Lung (tissue), 12 donors: ENCODE measurements around the gene MYH13. TPM values are rescaled to one million over a fixed set of nuclear protein-coding genes. Genes with fewer than 3 reads are reported as not detected.

Source experiments
- ATAC-seq: fragments of 200-7000 bp; cut with Tn5 transposase; one replicate; pipeline ENCODE4 v1.9.1; 2020; ENCODE audit warnings: moderate number of reproducible peaks; ENCODE audit not compliant: insufficient read depth, low FRiP score
- DNase-seq, 3 donors: peaks; one replicate each; pipeline ENCODE4 v3.0.0-alpha.2; 2013 to 2017
- H3K27ac ChIP-seq, 2 donors: one replicate each; pipeline ENCODE4 v1.5.1; 2013; ENCODE audit warnings: mild to moderate bottlenecking in 2 of 2, moderate library complexity in 2 of 2, control low read depth in 1 of 2, inconsistent platforms in 1 of 2, low read depth in 1 of 2, low read length in 1 of 2
- H3K27me3 ChIP-seq, 3 donors: one replicate each; pipeline ENCODE4 v1.5.1; 2013; ENCODE audit warnings: low read length in 2 of 3; ENCODE audit not compliant: control insufficient read depth in 3 of 3, insufficient read depth in 3 of 3
- H3K36me3 ChIP-seq, 4 donors: one replicate each; pipeline ENCODE4 v1.5.1; 2013; ENCODE audit warnings: low read length in 4 of 4, mild to moderate bottlenecking in 1 of 4, moderate library complexity in 1 of 4; ENCODE audit not compliant: control insufficient read depth in 4 of 4, insufficient read depth in 4 of 4
- H3K4me1 ChIP-seq, 5 donors: one replicate each; pipeline ENCODE4 v1.5.1; 2013; ENCODE audit warnings: low read length in 5 of 5, mild to moderate bottlenecking in 2 of 5, moderate library complexity in 1 of 5; ENCODE audit not compliant: control insufficient read depth in 5 of 5, insufficient read depth in 5 of 5
- H3K4me3 ChIP-seq: one replicate; pipeline ENCODE4 v1.5.1; 2013; ENCODE audit warnings: mild to moderate bottlenecking, control low read depth, moderate library complexity
- H3K9ac ChIP-seq, 2 donors: one replicate each; pipeline ENCODE4 v1.5.1; 2013; ENCODE audit warnings: low read length in 2 of 2, control low read depth in 1 of 2; ENCODE audit not compliant: insufficient read depth in 1 of 2
- H3K9me3 ChIP-seq, 4 donors: one replicate each; pipeline ENCODE4 v1.5.1; 2013; ENCODE audit warnings: low read length in 3 of 4, mild to moderate bottlenecking in 1 of 4, moderate library complexity in 1 of 4; ENCODE audit not compliant: control insufficient read depth in 4 of 4, insufficient read depth in 3 of 4
- WGBS, 2 donors: extraction: QIAGEN DNeasy Blood & Tissue Kit; methylation state at CpG; one replicate each; pipeline ENCODE4 v1.1.7; 2013; 5-methylcytosine and 5-hydroxymethylcytosine counted together
- polyA plus RNA-seq, 2 donors: library from polyadenylated mRNA; stranded (reverse); fragments of 200-250 nt; gene quantifications; one replicate each; pipeline ENCODE4 v1.2.1, GENCODE V29; 2013
- total RNA-seq, 2 donors: library from RNA; depleted of rRNA in 1 of 2; stranded (reverse); fragments of >200 nt in 1 of 2; gene quantifications; one replicate each; pipeline ENCODE4 v1.2.1, GENCODE V29; 2014 to 2021
- TF ChIP-seq, protein P1 (sequence below): IDR thresholded peaks from 2 replicates; pipeline ENCODE4 v1.5.1; 2012; ENCODE audit warnings: mild to moderate bottlenecking; ENCODE audit errors: control extremely low read depth, extremely low read depth
- donor health status: control.
- donor health status: control.
- donor health status: Bipolar disorder and iron deficiency.
- donor health status: healthy.
- donor health status: DM: yes; HTN: yes; CAD: no.

MYH13 gene
- total and polyA plus RNA-seq, 4 donors: 0.02 TPM; not detected in 3

DNA sequence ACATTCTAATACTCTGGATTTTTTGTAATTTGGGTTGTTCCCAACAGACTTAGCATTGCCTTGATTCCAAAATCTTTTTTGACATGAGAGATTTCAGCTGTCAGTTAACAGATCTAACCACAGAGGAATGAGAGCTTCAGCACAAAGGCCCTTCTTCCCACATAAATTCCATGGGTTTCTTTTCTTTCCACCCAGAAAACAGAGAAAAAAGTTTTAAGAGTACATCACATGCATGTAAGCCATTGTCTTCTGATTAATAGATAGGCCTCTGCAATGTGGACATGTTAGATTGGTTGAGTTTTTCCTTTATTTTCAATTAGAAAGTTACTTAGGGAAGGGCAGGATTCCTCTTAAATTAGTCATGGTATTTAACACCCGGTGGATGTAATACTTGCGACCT, 48.0 kb upstream of the MYH13 start:
- no peak overlapping the region for H3K9ac ChIP-seq
- WGBS, 2 donors: 82 to 95% methylated on average over 2 of the region's 2 CpGs
- TF ChIP-seq, protein P1, sequence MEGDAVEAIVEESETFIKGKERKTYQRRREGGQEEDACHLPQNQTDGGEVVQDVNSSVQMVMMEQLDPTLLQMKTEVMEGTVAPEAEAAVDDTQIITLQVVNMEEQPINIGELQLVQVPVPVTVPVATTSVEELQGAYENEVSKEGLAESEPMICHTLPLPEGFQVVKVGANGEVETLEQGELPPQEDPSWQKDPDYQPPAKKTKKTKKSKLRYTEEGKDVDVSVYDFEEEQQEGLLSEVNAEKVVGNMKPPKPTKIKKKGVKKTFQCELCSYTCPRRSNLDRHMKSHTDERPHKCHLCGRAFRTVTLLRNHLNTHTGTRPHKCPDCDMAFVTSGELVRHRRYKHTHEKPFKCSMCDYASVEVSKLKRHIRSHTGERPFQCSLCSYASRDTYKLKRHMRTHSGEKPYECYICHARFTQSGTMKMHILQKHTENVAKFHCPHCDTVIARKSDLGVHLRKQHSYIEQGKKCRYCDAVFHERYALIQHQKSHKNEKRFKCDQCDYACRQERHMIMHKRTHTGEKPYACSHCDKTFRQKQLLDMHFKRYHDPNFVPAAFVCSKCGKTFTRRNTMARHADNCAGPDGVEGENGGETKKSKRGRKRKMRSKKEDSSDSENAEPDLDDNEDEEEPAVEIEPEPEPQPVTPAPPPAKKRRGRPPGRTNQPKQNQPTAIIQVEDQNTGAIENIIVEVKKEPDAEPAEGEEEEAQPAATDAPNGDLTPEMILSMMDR: no peak
- no peak overlapping the region for H3K27ac ChIP-seq
- H3K4me1 ChIP-seq: peaks cover 0 to 8% (median 0%) of the 10 kb centered on the region in 5 donors
- DNase-seq (no peak), ATAC-seq (no peak)
- H3K27me3 ChIP-seq: no peaks in the 10 kb centered on the region
- H3K4me3 ChIP-seq: no peak overlapping the region
- H3K36me3 ChIP-seq: no peaks in the 10 kb centered on the region
- H3K9me3 ChIP-seq: no peaks in the 10 kb centered on the region

DNA sequence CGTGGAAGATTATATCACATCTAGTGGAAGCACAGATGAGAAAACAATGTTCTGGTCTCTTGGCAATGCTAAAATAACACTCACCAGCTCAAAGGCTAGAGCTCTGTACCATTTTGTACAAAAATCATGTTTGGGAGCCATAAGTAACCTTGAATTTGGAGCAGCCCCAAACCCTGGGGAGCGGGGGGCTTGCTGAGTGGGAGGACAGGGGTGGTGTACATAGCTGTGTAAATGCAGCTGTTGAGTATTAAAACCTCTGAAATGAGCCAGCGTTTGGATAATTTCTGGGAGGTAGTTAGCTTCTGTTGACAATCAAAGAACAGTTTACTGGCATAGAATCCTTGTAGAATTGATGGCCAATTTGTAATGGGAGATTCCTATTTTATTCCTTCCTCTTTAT, 44.6 kb upstream of the MYH13 start:
- no peak for ATAC-seq
- peak; percentile 15 to 37 (median 29) for DNase-seq
- 67 to 81% methylated on average over 3 of the region's 3 CpGs for WGBS, 2 donors

DNA sequence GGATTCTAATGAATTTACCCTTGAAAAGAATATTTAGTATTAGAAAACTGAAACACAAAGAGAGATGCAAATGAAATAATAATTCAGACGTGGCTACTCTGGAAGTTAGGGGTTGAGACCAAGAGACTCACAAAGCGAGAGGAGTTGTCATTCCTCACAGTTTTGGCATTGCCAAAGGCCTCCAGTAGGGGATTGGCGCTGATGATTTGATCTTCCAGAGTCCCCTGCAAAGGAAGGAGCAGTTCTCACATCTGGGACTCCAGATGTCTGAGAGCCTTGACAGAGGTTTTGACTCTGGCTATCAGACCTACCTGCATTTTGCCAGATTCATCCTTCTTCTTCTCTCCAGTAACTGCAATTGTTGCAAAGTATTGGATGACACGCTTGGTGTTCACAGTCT, 42.4 kb upstream of the MYH13 start:
- Histone ChIP-seq H3K36me3 (no peaks in the 10 kb centered on the region), H3K4me1 (peaks cover 0 to 8% (median 0%) of the 10 kb centered on the region in 5 donors), H3K27me3 (no peaks in the 10 kb centered on the region), H3K27ac (no peak overlapping the region), H3K9ac (no peak overlapping the region), H3K4me3 (no peak overlapping the region), H3K9me3 (no peaks in the 10 kb centered on the region)
- ATAC-seq (no peak), DNase-seq (no peak)
- WGBS, 2 donors: 79 to 81% methylated on average over 4 of the region's 4 CpGs
- TF ChIP-seq, protein P1: no peak

More for the DNA sequence above, 44.6 kb upstream of the MYH13 start:
- no peaks in the 10 kb centered on the region for H3K9me3 ChIP-seq
- H3K4me3 ChIP-seq: no peak overlapping the region
- H3K4me1 ChIP-seq: peaks cover 0 to 8% (median 0%) of the 10 kb centered on the region in 5 donors
- no peak overlapping the region for H3K27ac ChIP-seq
- H3K9ac ChIP-seq: no peak overlapping the region
- H3K27me3 ChIP-seq: no peaks in the 10 kb centered on the region
- TF ChIP-seq, protein P1: no peak
- H3K36me3 ChIP-seq: no peaks in the 10 kb centered on the region

DNA sequence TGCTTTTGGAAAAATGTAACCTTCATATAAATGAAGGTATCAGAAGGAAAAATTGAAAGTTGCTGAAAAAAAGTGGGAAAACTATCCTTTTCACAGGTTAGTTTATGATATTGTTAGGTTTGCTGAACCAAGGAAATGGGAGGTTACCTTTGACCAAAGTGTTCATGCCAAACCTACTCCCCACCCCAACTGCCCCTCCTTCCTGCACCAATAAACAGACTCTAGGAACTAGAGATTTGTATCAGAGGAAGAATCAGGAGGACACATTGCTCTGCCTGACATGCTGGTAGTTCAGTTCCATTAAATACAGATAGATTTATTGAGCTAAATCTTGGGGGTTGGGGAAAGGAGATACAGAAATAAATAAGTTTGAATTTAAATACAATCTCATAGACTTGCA, 30.8 kb upstream of the MYH13 start:
- no peak for DNase-seq
- Histone ChIP-seq H3K9ac (no peak overlapping the region), H3K27ac (no peak overlapping the region), H3K27me3 (peaks cover 0 to 6% (median 0%) of the 10 kb centered on the region in 3 donors), H3K4me1 (no peaks in the 10 kb centered on the region), H3K9me3 (no peaks in the 10 kb centered on the region), H3K36me3 (no peaks in the 10 kb centered on the region), H3K4me3 (no peak overlapping the region)
- ATAC-seq: no peak
- TF ChIP-seq, protein P1: no peak
